ENCODE data around the gene USP12.
"Not testable (repeated sequence)": the region's sequence is repeated elsewhere in the genome, so short reads cannot be mapped to it uniquely, and the experiment has no call there.

The USP12 gene

GRCh38 chr13:27080018-27080948 is 91.3 kb downstream of the USP12 start:
- in situ Hi-C loops (cut with MboI; ENCODE audit: low sequenced_read_pairs) = no loop called here

GRCh38 chr13:27079421-27079958 is 92.1 kb downstream of the USP12 start:
- in situ Hi-C loops (cut with MboI; ENCODE audit: low sequenced_read_pairs) = no loop called here

- in situ Hi-C loops (cut with MboI; ENCODE audit: low sequenced_read_pairs) = no loop called here
Measured at GRCh38 chr13:27077451-27077850, 94.2 kb downstream of the USP12 start.

- in situ Hi-C loops (cut with MboI; ENCODE audit: low sequenced_read_pairs) = no loop called here
Measured at GRCh38 chr13:27076421-27076820, 95.2 kb downstream of the USP12 start.

- in situ Hi-C loops (cut with MboI; ENCODE audit: low sequenced_read_pairs) = no loop called here
Measured at GRCh38 chr13:27073186-27073585, 98.4 kb downstream of the USP12 start.

- in situ Hi-C loops (cut with MboI; ENCODE audit: low sequenced_read_pairs) = not testable (repeated sequence)
Measured at GRCh38 chr13:27066123-27066522, 105.5 kb downstream of the USP12 start.

- in situ Hi-C loops (cut with MboI; ENCODE audit: low sequenced_read_pairs) = no loop called here
Measured at GRCh38 chr13:27065582-27065981, 106.0 kb downstream of the USP12 start.

- in situ Hi-C loops (cut with MboI; ENCODE audit: low sequenced_read_pairs) = no loop called here
Measured at GRCh38 chr13:27064252-27064995, 107.2 kb downstream of the USP12 start.

GRCh38 chr13:27057817-27058216 is 113.8 kb downstream of the USP12 start:
- in situ Hi-C loops (cut with MboI; ENCODE audit: low sequenced_read_pairs) = no loop called here

- in situ Hi-C loops (cut with MboI; ENCODE audit: low sequenced_read_pairs) = no loop called here
Measured at GRCh38 chr13:27055526-27055925, 116.1 kb downstream of the USP12 start.

GRCh38 chr13:27054760-27055159 is 116.9 kb downstream of the USP12 start:
- in situ Hi-C loops (cut with MboI; ENCODE audit: low sequenced_read_pairs) = no loop called here

- in situ Hi-C loops (cut with MboI; ENCODE audit: low sequenced_read_pairs) = no loop called here
Measured at GRCh38 chr13:27053902-27054595, 117.6 kb downstream of the USP12 start.

GRCh38 chr13:27053210-27053884 is 118.3 kb downstream of the USP12 start:
- in situ Hi-C loops (cut with MboI; ENCODE audit: low sequenced_read_pairs) = no loop called here

- in situ Hi-C loops (cut with MboI; ENCODE audit: low sequenced_read_pairs) = no loop called here
Measured at GRCh38 chr13:27052551-27053208, 118.9 kb downstream of the USP12 start.

- in situ Hi-C loops (cut with MboI; ENCODE audit: low sequenced_read_pairs) = no loop called here
Measured at GRCh38 chr13:27047081-27047480, 124.5 kb downstream of the USP12 start.

- in situ Hi-C loops (cut with MboI; ENCODE audit: low sequenced_read_pairs) = no loop called here
Measured at GRCh38 chr13:27044837-27045570, 126.6 kb downstream of the USP12 start.

- in situ Hi-C loops (cut with MboI; ENCODE audit: low sequenced_read_pairs) = no loop called here
Measured at GRCh38 chr13:27043013-27043412, 128.6 kb downstream of the USP12 start.

- in situ Hi-C loops (cut with MboI; ENCODE audit: low sequenced_read_pairs) = no loop called here
Measured at GRCh38 chr13:27041341-27041740, 130.3 kb downstream of the USP12 start.

- in situ Hi-C loops (cut with MboI; ENCODE audit: low sequenced_read_pairs) = no loop called here
Measured at GRCh38 chr13:27040826-27041108, 130.8 kb downstream of the USP12 start.

All from HL-60/S4 treated with phorbol 12-myristate 13-acetate at 8.2 ng/mL for 4 days and 3 days (cell line).